DND-41 (cell line): ENCODE data around the gene CEP162.
"Not testable (repeated sequence)": the region's sequence is repeated elsewhere in the genome, so short reads cannot be mapped to it uniquely, and the experiment has no call there.

Source experiments
- ATAC-seq: fragments of 200-7000 bp; cut with Tn5 transposase; 3 replicates; pipeline ENCODE4 v1.9.1; 2021; ENCODE audit warnings: low read depth; ENCODE audit not compliant: insufficient read depth
- DNase-seq: peaks from one replicate; pipeline ENCODE4 v3.0.0-alpha.2; 2020
- H2AFZ ChIP-seq: 2 replicates; pipeline ENCODE4 v1.6.0; 2012; ENCODE audit warnings: low read depth, low read length
- H3K27ac ChIP-seq: 2 replicates; pipeline ENCODE4 v1.5.1; 2012; ENCODE audit warnings: low read length, inconsistent platforms
- H3K27me3 ChIP-seq: fragments of 200-600 bp; sonication (generic); 2 replicates; pipeline ENCODE4 v1.6.0; 2012; ENCODE audit warnings: low read length, mild to moderate bottlenecking, inconsistent platforms; ENCODE audit not compliant: insufficient read depth, poor library complexity
- H3K36me3 ChIP-seq: 2 replicates; pipeline ENCODE4 v1.5.1; 2012; ENCODE audit warnings: low read length, inconsistent platforms; ENCODE audit not compliant: insufficient read depth
- H3K4me1 ChIP-seq: 2 replicates; pipeline ENCODE4 v1.5.1; 2012; ENCODE audit warnings: mild to moderate bottlenecking, low read length; ENCODE audit not compliant: insufficient read depth
- H3K4me2 ChIP-seq: 2 replicates; pipeline ENCODE4 v1.6.0; 2012; ENCODE audit warnings: mild to moderate bottlenecking, moderate library complexity, low read length, inconsistent platforms; ENCODE audit not compliant: insufficient read depth
- H3K4me3 ChIP-seq, 2 experiments: fragments of 200-600 bp in 1 of 2; shearing (Covaris generic) in 1 of 2; 2 replicates each; pipeline ENCODE4 v1.5.1; 2012 to 2016; ENCODE audit warnings: inconsistent platforms in 2 of 2, low read length in 2 of 2, mild to moderate bottlenecking in 2 of 2, low read depth in 1 of 2, moderate library complexity in 1 of 2
- H3K79me2 ChIP-seq: 2 replicates; pipeline ENCODE4 v1.6.0; 2012; ENCODE audit warnings: low read length, inconsistent platforms; ENCODE audit not compliant: insufficient read depth
- H3K9ac ChIP-seq: 2 replicates; pipeline ENCODE4 v1.6.0; 2012; ENCODE audit warnings: low read depth, mild to moderate bottlenecking, inconsistent platforms, low read length, moderate library complexity
- H3K9me3 ChIP-seq: 2 replicates; pipeline ENCODE4 v1.5.1; 2012; ENCODE audit warnings: low read length, moderate library complexity, mild to moderate bottlenecking, inconsistent platforms; ENCODE audit not compliant: insufficient read depth, severe bottlenecking
- H4K20me1 ChIP-seq: 2 replicates; pipeline ENCODE4 v1.6.0; 2012; ENCODE audit warnings: low read length; ENCODE audit not compliant: insufficient read depth
- CTCF ChIP-seq: IDR thresholded peaks from 2 replicates; pipeline ENCODE4 v1.5.1; 2012; ENCODE audit warnings: borderline replicate concordance, low read length, moderate library complexity, mild to moderate bottlenecking; ENCODE audit not compliant: poor library complexity, severe bottlenecking; ENCODE audit errors: extremely low read depth
- EZH2 ChIP-seq: IDR thresholded peaks from 3 replicates; pipeline ENCODE4 v1.6.1; 2012; ENCODE audit warnings: borderline replicate concordance, low read depth, mild to moderate bottlenecking, moderate library complexity, low read length, inconsistent platforms; ENCODE audit not compliant: severe bottlenecking

The CEP162 gene

GRCh38 chr6:84204011-84204410, 23.4 kb downstream of the CEP162 start:
- Histone ChIP-seq H3K79me2 (no peaks in the 10 kb centered on the region), H3K4me3 (no peak overlapping the region), H3K9ac (no peak overlapping the region), H3K36me3 (peaks cover 26% of the 10 kb centered on the region; the same call in 1 of the 2 replicates), H3K27ac (no peak overlapping the region), H3K4me1 (no peaks in the 10 kb centered on the region), H3K4me2 (no peak overlapping the region), H4K20me1 (no peaks in the 10 kb centered on the region), H2AFZ (no peak overlapping the region), H3K9me3 (no peaks in the 10 kb centered on the region), H3K27me3 (no peaks in the 10 kb centered on the region)
- no peak for DNase-seq
- TF ChIP-seq CTCF (no peak), EZH2 (no peak)
- ATAC-seq: no peak

GRCh38 chr6:84199987-84200386, 27.5 kb downstream of the CEP162 start:
- H3K9ac ChIP-seq, H3K4me1 ChIP-seq, H3K9me3 ChIP-seq, DNase-seq, H3K79me2 ChIP-seq, H3K4me2 ChIP-seq, H3K4me3 ChIP-seq, H3K27me3 ChIP-seq, H3K27ac ChIP-seq, H4K20me1 ChIP-seq, H2AFZ ChIP-seq, ATAC-seq: not testable (repeated sequence)
- peaks cover 47% of the 10 kb centered on the region for H3K36me3 ChIP-seq

GRCh38 chr6:84197708-84198107, 29.7 kb downstream of the CEP162 start:
- ATAC-seq: no peak
- Histone ChIP-seq H3K4me3 (no peak overlapping the region), H3K4me2 (no peak overlapping the region), H3K9ac (no peak overlapping the region), H3K9me3 (no peaks in the 10 kb centered on the region), H3K4me1 (no peaks in the 10 kb centered on the region), H4K20me1 (no peaks in the 10 kb centered on the region), H3K36me3 (peaks cover 60% of the 10 kb centered on the region), H3K79me2 (no peaks in the 10 kb centered on the region), H3K27me3 (no peaks in the 10 kb centered on the region), H2AFZ (no peak overlapping the region), H3K27ac (no peak overlapping the region)
- DNase-seq: no peak
- no peak for TF ChIP-seq CTCF
- TF ChIP-seq EZH2: no peak

GRCh38 chr6:84193114-84193708, 34.2 kb downstream of the CEP162 start:
- Histone ChIP-seq H3K36me3 (peaks cover 65% of the 10 kb centered on the region), H3K9me3 (no peaks in the 10 kb centered on the region), H3K4me1 (no peaks in the 10 kb centered on the region), H3K27me3 (no peaks in the 10 kb centered on the region), H3K27ac (no peak overlapping the region), H4K20me1 (no peaks in the 10 kb centered on the region), H2AFZ (no peak overlapping the region), H3K4me3 (no peak overlapping the region), H3K9ac (no peak overlapping the region), H3K4me2 (no peak overlapping the region), H3K79me2 (no peaks in the 10 kb centered on the region)
- no peak for ATAC-seq
- DNase-seq: no peak
- TF ChIP-seq EZH2 (no peak), CTCF (no peak)
